NT2/D1 (cell line): ENCODE measurements around the gene PLOD1.

Source experiments
- DNase-seq: peaks from one replicate; pipeline ENCODE4 v3.0.0-alpha.2; 2011; ENCODE audit warnings: low read depth, low spot score
- H3K27me3 ChIP-seq: 2 replicates; pipeline ENCODE4 v1.6.0; 2011; ENCODE audit warnings: mild to moderate bottlenecking; ENCODE audit not compliant: insufficient read length, insufficient read depth
- H3K36me3 ChIP-seq: 2 replicates; pipeline ENCODE4 v1.6.1; 2011; ENCODE audit warnings: mild to moderate bottlenecking, low read length, mixed read lengths; ENCODE audit not compliant: insufficient read depth, insufficient read length
- H3K4me1 ChIP-seq: 2 replicates; pipeline ENCODE4 v1.5.1; 2011; ENCODE audit not compliant: insufficient read depth, insufficient read length
- H3K4me3 ChIP-seq: 2 replicates; pipeline ENCODE4 v1.5.1; 2011; ENCODE audit warnings: low read depth; ENCODE audit not compliant: insufficient read length
- H3K9ac ChIP-seq: 2 replicates; pipeline ENCODE4 v1.6.0; 2011; ENCODE audit warnings: low read depth; ENCODE audit not compliant: insufficient read length
- H3K9me3 ChIP-seq: 2 replicates; pipeline ENCODE4 v1.5.1; 2011; ENCODE audit warnings: mild to moderate bottlenecking, low read length; ENCODE audit not compliant: insufficient read depth
- SUZ12 ChIP-seq: IDR thresholded peaks from 2 replicates; pipeline ENCODE4 v1.6.1; 2011; ENCODE audit not compliant: insufficient read length, insufficient read depth; ENCODE audit errors: extremely low read depth
- YY1 ChIP-seq: IDR thresholded peaks from 2 replicates; pipeline ENCODE4 v1.6.1; 2011; ENCODE audit not compliant: insufficient read length, insufficient read depth
- ZNF274 ChIP-seq: IDR thresholded peaks from 2 replicates; pipeline ENCODE4 v1.6.1; 2011; ENCODE audit warnings: mild to moderate bottlenecking, low read depth, low read length

The PLOD1 gene

GRCh38 chr1:11970441-11971185, 36.1 kb downstream of the PLOD1 start:
- H3K36me3 ChIP-seq: peaks cover 57% of the 10 kb centered on the region
- TF ChIP-seq YY1 (no peak), SUZ12 (no peak), ZNF274 (no peak)
- no peaks in the 10 kb centered on the region for H3K4me1 ChIP-seq
- no peak for DNase-seq
- H3K4me3 ChIP-seq: no peak overlapping the region
- no peak overlapping the region for H3K9ac ChIP-seq
- H3K9me3 ChIP-seq: no peaks in the 10 kb centered on the region
- no peaks in the 10 kb centered on the region for H3K27me3 ChIP-seq

- no peak for DNase-seq
- Histone ChIP-seq H3K36me3 (peaks cover 49% of the 10 kb centered on the region), H3K27me3 (no peaks in the 10 kb centered on the region), H3K4me3 (no peak overlapping the region), H3K4me1 (peaks cover 2% of the 10 kb centered on the region), H3K9me3 (no peaks in the 10 kb centered on the region), H3K9ac (no peak overlapping the region)
- TF ChIP-seq SUZ12: no peak
- no peak for TF ChIP-seq YY1
- TF ChIP-seq ZNF274: no peak
Observed at GRCh38 chr1:11977625-11978024, 43.1 kb downstream of the PLOD1 start.

GRCh38 chr1:11978301-11978700, 43.8 kb downstream of the PLOD1 start:
- Histone ChIP-seq H3K4me1 (peaks cover 2% of the 10 kb centered on the region), H3K27me3 (no peaks in the 10 kb centered on the region), H3K9me3 (no peaks in the 10 kb centered on the region), H3K4me3 (no peak overlapping the region), H3K9ac (peak overlapping the region; percentile 42), H3K36me3 (peaks cover 49% of the 10 kb centered on the region)
- TF ChIP-seq ZNF274 (no peak), SUZ12 (no peak), YY1 (no peak)
- no peak for DNase-seq

- Histone ChIP-seq H3K4me1 (peaks cover 2% of the 10 kb centered on the region), H3K27me3 (no peaks in the 10 kb centered on the region), H3K9me3 (no peaks in the 10 kb centered on the region), H3K9ac (peak overlapping the region; percentile 77), H3K36me3 (peaks cover 50% of the 10 kb centered on the region), H3K4me3 (peak overlapping the region; percentile 26)
- DNase-seq: peak; percentile 8
- TF ChIP-seq YY1 (no peak), ZNF274 (no peak), SUZ12 (no peak)
Observed at GRCh38 chr1:11979028-11979850, 44.7 kb downstream of the PLOD1 start.

- peaks cover 2% of the 10 kb centered on the region for H3K4me1 ChIP-seq
- TF ChIP-seq SUZ12: no peak
- no peak for TF ChIP-seq ZNF274
- TF ChIP-seq YY1: peak; percentile 86
- peak within 1 kb of the TSS; percentile 90 for H3K9ac ChIP-seq
- H3K4me3 ChIP-seq: peak within 1 kb of the TSS; percentile 86
- H3K36me3 ChIP-seq: peaks cover 50% of the 10 kb centered on the region
- H3K27me3 ChIP-seq: no peaks in the 10 kb centered on the region
- no peaks in the 10 kb centered on the region for H3K9me3 ChIP-seq
- DNase-seq: peak; percentile 94
Observed at GRCh38 chr1:11979851-11980675, 45.5 kb downstream of the PLOD1 start, which contains the start of gene MFN2. MFN2 (plus strand) TSS chr1:11980444; CDS start chr1:11989169, 8,725 bp downstream.

GRCh38 chr1:11980676-11980972, 46.1 kb downstream of the PLOD1 start:
- no peaks in the 10 kb centered on the region for H3K27me3 ChIP-seq
- TF ChIP-seq ZNF274 (no peak), SUZ12 (no peak), YY1 (no peak)
- no peak for DNase-seq
- peaks cover 2% of the 10 kb centered on the region for H3K4me1 ChIP-seq
- peak overlapping the region; percentile 90 for H3K9ac ChIP-seq
- H3K4me3 ChIP-seq: peak overlapping the region; percentile 86
- H3K36me3 ChIP-seq: peaks cover 48% of the 10 kb centered on the region
- H3K9me3 ChIP-seq: no peaks in the 10 kb centered on the region

- H3K9me3 ChIP-seq: no peaks in the 10 kb centered on the region
- no peaks in the 10 kb centered on the region for H3K27me3 ChIP-seq
- H3K9ac ChIP-seq: no peak overlapping the region
- no peak overlapping the region for H3K4me3 ChIP-seq
- TF ChIP-seq SUZ12: no peak
- no peak for TF ChIP-seq YY1
- no peak for TF ChIP-seq ZNF274
- no peak for DNase-seq
- peaks cover 53% of the 10 kb centered on the region for H3K36me3 ChIP-seq
- peaks cover 2% of the 10 kb centered on the region for H3K4me1 ChIP-seq
Observed at GRCh38 chr1:11981378-11982009, 47.0 kb downstream of the PLOD1 start.
